HL-60/S4 (cell line): ENCODE data around the gene OR51I2.

Experiments used
- in situ Hi-C: fragments of 300-500 bp; cut with MboI; formaldehyde crosslinking; loops from 2 replicates; pipeline ENCODE4 v1.14.3; 2022; ENCODE audit warnings: low sequenced_read_pairs

Gene OR51I2

GRCh38 chr11:5505363-5506048, 56.4 kb downstream of the OR51I2 start:
- in situ Hi-C loops = no loop called here
